ENCODE results near the gene ADAM15. TPM values are rescaled to one million over a fixed set of nuclear protein-coding genes. Genes with fewer than 3 reads are reported as not detected.

ADAM15 gene
- total RNA-seq, 2 donors from 2014 or later: 146 to 178 TPM

- no peak for DNase-seq (ENCODE audit: low spot score)
- intact Hi-C loops (cut with DNase I): no loop called here
Measured at GRCh38 chr1:155062702-155063411, 11.7 kb downstream of the ADAM15 start.

GRCh38 chr1:155063550-155064110, 12.5 kb downstream of the ADAM15 start, which contains the start of gene EFNA4:
Gene EFNA4, plus strand, starts transcription at chr1:155063740. Its CDS starts 84 bp downstream, at chr1:155063824.
- intact Hi-C loops (cut with DNase I): no loop called here
- peak; percentile 95 for DNase-seq (ENCODE audit: low spot score)

GRCh38 chr1:155064111-155064831, 13.2 kb downstream of the ADAM15 start:
- intact Hi-C loops (cut with DNase I): no loop called here
- no peak for DNase-seq (ENCODE audit: low spot score)

- intact Hi-C loops (cut with DNase I): no loop called here
- DNase-seq (ENCODE audit: low spot score): no peak
Measured at GRCh38 chr1:155064832-155065429, 13.8 kb downstream of the ADAM15 start.

GRCh38 chr1:155066777-155067176, 15.7 kb downstream of the ADAM15 start:
- no peak for DNase-seq (ENCODE audit: low spot score)

GRCh38 chr1:155068599-155068998, 17.5 kb downstream of the ADAM15 start:
- intact Hi-C loops (cut with DNase I): loop anchor here in 1 of 2 donors (1.0 kb wide), 1 partner anchor 12 kb away; no protein-coding TSS in a partner anchor
- DNase-seq (ENCODE audit: low spot score): no peak

More at GRCh38 chr1:155066777-155067176, 15.7 kb downstream of the ADAM15 start:
- intact Hi-C loops (cut with DNase I): no loop called here

GRCh38 chr1:155069551-155070157, 18.5 kb downstream of the ADAM15 start:
- intact Hi-C loops (cut with DNase I): no loop called here
- no peak for DNase-seq (ENCODE audit: low spot score)

GRCh38 chr1:155070158-155070621, 19.1 kb downstream of the ADAM15 start:
- no peak for DNase-seq (ENCODE audit: low spot score)
- intact Hi-C loops (cut with DNase I): no loop called here

GRCh38 chr1:155070721-155071569, 19.8 kb downstream of the ADAM15 start:
- peak; percentile 92 for DNase-seq (ENCODE audit: low spot score)
- intact Hi-C loops (cut with DNase I): no loop called here

GRCh38 chr1:155071701-155072100, 20.6 kb downstream of the ADAM15 start:
- DNase-seq (ENCODE audit: low spot score): no peak
- intact Hi-C loops (cut with DNase I): no loop called here

- no peak for DNase-seq (ENCODE audit: low spot score)
- intact Hi-C loops (cut with DNase I): no loop called here
Measured at GRCh38 chr1:155072531-155073289, 21.6 kb downstream of the ADAM15 start.

GRCh38 chr1:155073377-155074242, 22.5 kb downstream of the ADAM15 start:
- intact Hi-C loops (cut with DNase I): no loop called here
- DNase-seq (ENCODE audit: low spot score): no peak

GRCh38 chr1:155075535-155075934, 24.4 kb downstream of the ADAM15 start:
- intact Hi-C loops (cut with DNase I): no loop called here
- no peak for DNase-seq (ENCODE audit: low spot score)

- intact Hi-C loops (cut with DNase I): no loop called here
Measured at GRCh38 chr1:155076371-155076770, 25.3 kb downstream of the ADAM15 start.

GRCh38 chr1:155077346-155077745, 26.2 kb downstream of the ADAM15 start:
- intact Hi-C loops (cut with DNase I): no loop called here
- no peak for DNase-seq (ENCODE audit: low spot score)

More at GRCh38 chr1:155076371-155076770, 25.3 kb downstream of the ADAM15 start:
- DNase-seq (ENCODE audit: low spot score): no peak

GRCh38 chr1:155077758-155078445, 26.8 kb downstream of the ADAM15 start:
- no peak for DNase-seq (ENCODE audit: low spot score)
- intact Hi-C loops (cut with DNase I): no loop called here

Measured in posterior vena cava (tissue), 2 donors.